Lung (tissue), 12 donors: ENCODE data around the gene C17orf113. TPM values are rescaled to one million over a fixed set of nuclear protein-coding genes. Genes with fewer than 3 reads are reported as not detected.

Experiments used
- ATAC-seq: fragments of 200-7000 bp; cut with Tn5 transposase; one replicate; pipeline ENCODE4 v1.9.1; 2020; ENCODE audit warnings: moderate number of reproducible peaks; ENCODE audit not compliant: insufficient read depth, low FRiP score
- DNase-seq, 3 donors: peaks; one replicate each; pipeline ENCODE4 v3.0.0-alpha.2; 2013 to 2017
- H3K27ac ChIP-seq, 2 donors: one replicate each; pipeline ENCODE4 v1.5.1; 2013; ENCODE audit warnings: mild to moderate bottlenecking in 2 of 2, moderate library complexity in 2 of 2, control low read depth in 1 of 2, inconsistent platforms in 1 of 2, low read depth in 1 of 2, low read length in 1 of 2
- H3K27me3 ChIP-seq, 3 donors: one replicate each; pipeline ENCODE4 v1.5.1; 2013; ENCODE audit warnings: low read length in 2 of 3; ENCODE audit not compliant: control insufficient read depth in 3 of 3, insufficient read depth in 3 of 3
- H3K36me3 ChIP-seq, 4 donors: one replicate each; pipeline ENCODE4 v1.5.1; 2013; ENCODE audit warnings: low read length in 4 of 4, mild to moderate bottlenecking in 1 of 4, moderate library complexity in 1 of 4; ENCODE audit not compliant: control insufficient read depth in 4 of 4, insufficient read depth in 4 of 4
- H3K4me1 ChIP-seq, 5 donors: one replicate each; pipeline ENCODE4 v1.5.1; 2013; ENCODE audit warnings: low read length in 5 of 5, mild to moderate bottlenecking in 2 of 5, moderate library complexity in 1 of 5; ENCODE audit not compliant: control insufficient read depth in 5 of 5, insufficient read depth in 5 of 5
- H3K4me3 ChIP-seq: one replicate; pipeline ENCODE4 v1.5.1; 2013; ENCODE audit warnings: mild to moderate bottlenecking, control low read depth, moderate library complexity
- H3K9ac ChIP-seq, 2 donors: one replicate each; pipeline ENCODE4 v1.5.1; 2013; ENCODE audit warnings: low read length in 2 of 2, control low read depth in 1 of 2; ENCODE audit not compliant: insufficient read depth in 1 of 2
- H3K9me3 ChIP-seq, 4 donors: one replicate each; pipeline ENCODE4 v1.5.1; 2013; ENCODE audit warnings: low read length in 3 of 4, mild to moderate bottlenecking in 1 of 4, moderate library complexity in 1 of 4; ENCODE audit not compliant: control insufficient read depth in 4 of 4, insufficient read depth in 3 of 4
- WGBS, 2 donors: extraction: QIAGEN DNeasy Blood & Tissue Kit; methylation state at CpG; one replicate each; pipeline ENCODE4 v1.1.7; 2013; 5-methylcytosine and 5-hydroxymethylcytosine counted together
- polyA plus RNA-seq, 2 donors: library from polyadenylated mRNA; stranded (reverse); fragments of 200-250 nt; gene quantifications; one replicate each; pipeline ENCODE4 v1.2.1, GENCODE V29; 2013
- total RNA-seq, 2 donors: library from RNA; depleted of rRNA in 1 of 2; stranded (reverse); fragments of >200 nt in 1 of 2; gene quantifications; one replicate each; pipeline ENCODE4 v1.2.1, GENCODE V29; 2014 to 2021
- TF ChIP-seq, protein P1 (sequence below): IDR thresholded peaks from 2 replicates; pipeline ENCODE4 v1.5.1; 2012; ENCODE audit warnings: mild to moderate bottlenecking; ENCODE audit errors: control extremely low read depth, extremely low read depth
- donor health status: control.
- donor health status: control.
- donor health status: Bipolar disorder and iron deficiency.
- donor health status: healthy.
- donor health status: DM: yes; HTN: yes; CAD: no.

Gene C17orf113
- total and polyA plus RNA-seq, 4 donors, result 0.38 to 3.6 (median 1.2) TPM

- ATAC-seq, result no peak
- TF ChIP-seq, protein P1, sequence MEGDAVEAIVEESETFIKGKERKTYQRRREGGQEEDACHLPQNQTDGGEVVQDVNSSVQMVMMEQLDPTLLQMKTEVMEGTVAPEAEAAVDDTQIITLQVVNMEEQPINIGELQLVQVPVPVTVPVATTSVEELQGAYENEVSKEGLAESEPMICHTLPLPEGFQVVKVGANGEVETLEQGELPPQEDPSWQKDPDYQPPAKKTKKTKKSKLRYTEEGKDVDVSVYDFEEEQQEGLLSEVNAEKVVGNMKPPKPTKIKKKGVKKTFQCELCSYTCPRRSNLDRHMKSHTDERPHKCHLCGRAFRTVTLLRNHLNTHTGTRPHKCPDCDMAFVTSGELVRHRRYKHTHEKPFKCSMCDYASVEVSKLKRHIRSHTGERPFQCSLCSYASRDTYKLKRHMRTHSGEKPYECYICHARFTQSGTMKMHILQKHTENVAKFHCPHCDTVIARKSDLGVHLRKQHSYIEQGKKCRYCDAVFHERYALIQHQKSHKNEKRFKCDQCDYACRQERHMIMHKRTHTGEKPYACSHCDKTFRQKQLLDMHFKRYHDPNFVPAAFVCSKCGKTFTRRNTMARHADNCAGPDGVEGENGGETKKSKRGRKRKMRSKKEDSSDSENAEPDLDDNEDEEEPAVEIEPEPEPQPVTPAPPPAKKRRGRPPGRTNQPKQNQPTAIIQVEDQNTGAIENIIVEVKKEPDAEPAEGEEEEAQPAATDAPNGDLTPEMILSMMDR, result no peak
- Histone ChIP-seq H3K4me3 (no peak overlapping the region), H3K36me3 (peaks cover 38 to 58% (median 42%) of the 10 kb centered on the region in 4 donors), H3K27me3 (no peaks in the 10 kb centered on the region), H3K27ac (no peak overlapping the region), H3K4me1 (peaks cover 0 to 2% (median 0%) of the 10 kb centered on the region in 5 donors), H3K9me3 (no peaks in the 10 kb centered on the region), H3K9ac (no peak overlapping the region)
- no peak for DNase-seq
- 82 to 94% methylated on average over 5 of the region's 5 CpGs for WGBS, 2 donors
Measured at GRCh38 chr17:41989702-41990419, 60.5 kb downstream of the C17orf113 start.

DNA sequence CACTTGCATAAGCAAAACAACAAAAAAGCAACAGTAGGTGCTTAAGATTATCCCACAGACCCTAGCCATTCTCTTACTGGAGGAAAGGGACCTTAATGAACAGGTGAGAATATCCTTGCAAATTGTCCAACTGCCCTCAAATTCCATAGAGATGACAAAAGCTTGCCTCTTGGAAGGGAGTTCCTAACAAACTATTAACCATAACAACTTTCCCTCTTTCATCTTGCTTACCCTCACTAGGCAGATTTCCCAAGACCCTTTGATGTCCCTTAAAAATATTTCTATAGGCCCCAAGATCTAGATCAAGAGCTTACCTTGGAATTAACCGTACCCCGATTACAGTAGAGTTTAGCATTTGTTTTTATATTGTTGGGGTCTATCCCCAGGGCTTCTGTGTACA, 62.0 kb downstream of the C17orf113 start:
- no peak overlapping the region for H3K4me3 ChIP-seq
- H3K4me1 ChIP-seq, result peaks cover 0 to 2% (median 0%) of the 10 kb centered on the region in 5 donors
- no peak overlapping the region for H3K9ac ChIP-seq
- WGBS, 2 donors, result 96 to 97% methylated on average over 2 of the region's 2 CpGs
- ATAC-seq, result no peak
- H3K27ac ChIP-seq, result no peak overlapping the region
- no peaks in the 10 kb centered on the region for H3K9me3 ChIP-seq
- no peaks in the 10 kb centered on the region for H3K27me3 ChIP-seq
- no peak for DNase-seq
- TF ChIP-seq, protein P1, result no peak
- H3K36me3 ChIP-seq, result peaks cover 36 to 58% (median 46%) of the 10 kb centered on the region in 4 donors

Other genes starting within 250 kb of the C17orf113 start
- 10 to 100 TPM; 12.3 to 13.2 TPM for gene P3H4, start 238.7 kb downstream of the C17orf113 start, total RNA-seq
- gene P3H4, start 238.7 kb downstream of the C17orf113 start, polyA plus RNA-seq, result 1 to 10 TPM; 6.8 to 9.6 TPM
- gene FKBP10, start 237.6 kb downstream of the C17orf113 start, total RNA-seq, result 10 to 100 TPM; 53.2 to 64.4 TPM
- 10 to 100 TPM; 32.6 to 43.3 TPM for gene FKBP10, start 237.6 kb downstream of the C17orf113 start, polyA plus RNA-seq
- 10 to 100 TPM; 36.5 to 39.4 TPM for gene NT5C3B, start 214.4 kb downstream of the C17orf113 start, total RNA-seq
- gene NT5C3B, start 214.4 kb downstream of the C17orf113 start, polyA plus RNA-seq, result 10 to 100 TPM; 34.9 to 68.5 TPM
- gene KLHL10, start 212.8 kb downstream of the C17orf113 start, total RNA-seq, result under 1 TPM in 1 of 2 donors, not detected in 1; 0.09 TPM
- under 1 TPM; 0.08 to 0.12 TPM for gene KLHL10, start 212.8 kb downstream of the C17orf113 start, polyA plus RNA-seq
- 10 to 100 TPM; 12.2 to 27.7 TPM for gene KLHL11, start 185.2 kb downstream of the C17orf113 start, total RNA-seq
- gene KLHL11, start 185.2 kb downstream of the C17orf113 start, polyA plus RNA-seq, result 1 to 10 TPM in 1 of 2 donors, under 1 TPM in 1; 0.63 to 1.4 TPM
- 100 to 1,000 TPM in 1 of 2 donors, 10 to 100 TPM in 1; 75.5 to 158 TPM for gene ACLY, start 131.7 kb downstream of the C17orf113 start, total RNA-seq
- 10 to 100 TPM; 27.5 to 82.6 TPM for gene ACLY, start 131.7 kb downstream of the C17orf113 start, polyA plus RNA-seq
- 10 to 100 TPM; 12.5 to 16.7 TPM for gene ODAD4, start 120.0 kb downstream of the C17orf113 start, total RNA-seq
- gene ODAD4, start 120.0 kb downstream of the C17orf113 start, polyA plus RNA-seq, result 1 to 10 TPM; 5.4 to 6.0 TPM
- gene CNP, start 83.8 kb downstream of the C17orf113 start, total RNA-seq, result 10 to 100 TPM; 34.8 to 53.5 TPM
- gene CNP, start 83.8 kb downstream of the C17orf113 start, polyA plus RNA-seq, result 10 to 100 TPM; 32.3 to 33.1 TPM
- 10 to 100 TPM; 84.1 to 89.3 TPM for gene DNAJC7, start 33.2 kb downstream of the C17orf113 start, total RNA-seq
- gene DNAJC7, start 33.2 kb downstream of the C17orf113 start, polyA plus RNA-seq, result 10 to 100 TPM; 66.2 to 81.8 TPM
- gene NKIRAS2, start 30.5 kb downstream of the C17orf113 start, total RNA-seq, result 10 to 100 TPM; 29.2 to 32.0 TPM
- gene NKIRAS2, start 30.5 kb downstream of the C17orf113 start, polyA plus RNA-seq, result 10 to 100 TPM; 32.7 to 44.2 TPM
- gene ZNF385C, start 47.9 kb upstream of the C17orf113 start, total RNA-seq, result under 1 TPM; 0.34 to 0.40 TPM
- gene ZNF385C, start 47.9 kb upstream of the C17orf113 start, polyA plus RNA-seq, result under 1 TPM; 0.14 to 0.57 TPM
- gene DHX58, start 62.1 kb upstream of the C17orf113 start, total RNA-seq, result 10 to 100 TPM; 14.7 to 28.6 TPM
- gene DHX58, start 62.1 kb upstream of the C17orf113 start, polyA plus RNA-seq, result 10 to 100 TPM; 22.9 to 35.1 TPM
- gene KAT2A, start 70.8 kb upstream of the C17orf113 start, total RNA-seq, result 10 to 100 TPM; 18.8 to 37.1 TPM
- gene KAT2A, start 70.8 kb upstream of the C17orf113 start, polyA plus RNA-seq, result 10 to 100 TPM; 28.3 to 56.8 TPM
- gene HSPB9, start 72.2 kb upstream of the C17orf113 start, total RNA-seq, result under 1 TPM in 1 of 2 donors, not detected in 1; 0.20 TPM
- gene HSPB9, start 72.2 kb upstream of the C17orf113 start, polyA plus RNA-seq, result under 1 TPM; 0.03 to 0.18 TPM
- gene RAB5C, start 104.4 kb upstream of the C17orf113 start, total RNA-seq, result 100 to 1,000 TPM in 1 of 2 donors, 10 to 100 TPM in 1; 73.0 to 180 TPM
- 100 to 1,000 TPM; 132 to 307 TPM for gene RAB5C, start 104.4 kb upstream of the C17orf113 start, polyA plus RNA-seq
- under 1 TPM; 0.11 to 0.31 TPM for gene KCNH4, start 130.5 kb upstream of the C17orf113 start, total RNA-seq
- gene KCNH4, start 130.5 kb upstream of the C17orf113 start, polyA plus RNA-seq, result under 1 TPM; 0.04 to 0.57 TPM
- gene HCRT, start 134.9 kb upstream of the C17orf113 start, total RNA-seq, result not detected
- gene HCRT, start 134.9 kb upstream of the C17orf113 start, polyA plus RNA-seq, result not detected
- 10 to 100 TPM; 17.2 to 33.3 TPM for gene GHDC, start 143.9 kb upstream of the C17orf113 start, total RNA-seq
- gene GHDC, start 143.9 kb upstream of the C17orf113 start, polyA plus RNA-seq, result 10 to 100 TPM; 19.3 to 26.0 TPM
- 10 to 100 TPM; 49.5 to 53.6 TPM for gene STAT5B, start 225.8 kb upstream of the C17orf113 start, total RNA-seq
- gene STAT5B, start 225.8 kb upstream of the C17orf113 start, polyA plus RNA-seq, result 10 to 100 TPM; 23.3 to 46.8 TPM
- gene STAT5A, start 237.9 kb upstream of the C17orf113 start, total RNA-seq, result 10 to 100 TPM; 20.9 to 52.0 TPM
- gene STAT5A, start 237.9 kb upstream of the C17orf113 start, polyA plus RNA-seq, result 10 to 100 TPM; 16.4 to 42.8 TPM